Brain pericyte (primary cell): Measurements from ENCODE around the gene RERG.
A peak's percentile ranks its signal among the peaks of the same experiment; 100 is the strongest.

ENCODE experiments used
- DNase-seq: peaks from one replicate; pipeline ENCODE4 v3.0.0-alpha.2; 2012; ENCODE audit warnings: low read depth, low spot score

The RERG gene

DNA sequence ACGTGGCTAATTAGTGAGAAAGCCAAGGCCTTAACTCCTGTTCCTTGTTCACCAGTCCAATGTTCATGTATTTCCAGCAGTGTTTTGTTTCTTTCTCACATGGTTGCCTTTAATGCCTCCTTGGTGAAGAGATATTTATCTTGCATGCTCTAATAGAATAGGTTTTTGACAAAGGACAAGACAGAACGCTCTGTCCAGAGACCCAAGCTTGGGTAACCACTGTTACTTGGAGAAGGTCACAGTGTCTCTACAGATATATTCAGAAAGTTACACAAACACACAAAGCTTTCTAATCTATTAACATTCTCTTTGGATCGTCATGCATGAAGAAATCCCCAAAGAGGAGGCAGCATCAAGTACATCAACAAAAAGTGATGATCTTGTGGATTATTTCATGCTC, 33.1 kb downstream of the RERG start:
- no peak for DNase-seq

DNA sequence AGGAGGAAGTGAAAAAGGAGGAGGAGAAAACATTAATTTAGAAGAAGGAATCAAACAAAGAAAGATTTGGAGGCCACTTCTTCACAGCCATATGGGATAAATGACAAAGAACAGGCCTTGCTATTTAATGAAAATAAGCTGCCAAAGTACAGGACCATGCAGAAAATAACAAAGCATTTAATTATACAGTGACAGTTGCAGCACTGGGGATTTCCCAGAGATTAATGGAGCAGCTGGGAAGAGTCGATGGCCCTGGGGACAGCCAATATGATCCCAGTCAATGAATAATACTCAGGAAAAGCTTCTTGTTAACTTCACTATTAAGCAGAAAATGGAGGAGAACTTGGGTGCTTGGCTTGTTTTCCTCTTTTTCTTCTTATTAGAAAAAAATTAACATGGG, 34.6 kb downstream of the RERG start:
- no peak for DNase-seq

DNA sequence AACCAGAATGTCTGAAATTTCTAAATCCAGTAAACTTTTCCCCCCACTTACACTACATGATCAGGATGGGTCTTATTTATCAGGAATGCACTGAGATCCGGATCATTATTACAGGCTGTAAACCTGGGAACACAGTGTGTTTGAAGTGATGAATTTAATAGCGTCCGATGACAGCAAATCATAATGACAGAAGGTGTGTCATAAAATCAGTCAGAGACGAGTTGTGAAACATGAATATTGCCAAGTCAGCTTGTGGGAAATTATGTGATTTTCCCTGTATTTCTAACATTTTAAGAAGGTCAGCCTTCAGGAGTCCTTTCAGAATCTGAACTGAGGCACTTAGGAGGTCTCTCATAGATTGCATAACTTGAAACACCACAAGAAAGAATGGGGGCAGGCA, 36.7 kb downstream of the RERG start:
- no peak for DNase-seq

DNA sequence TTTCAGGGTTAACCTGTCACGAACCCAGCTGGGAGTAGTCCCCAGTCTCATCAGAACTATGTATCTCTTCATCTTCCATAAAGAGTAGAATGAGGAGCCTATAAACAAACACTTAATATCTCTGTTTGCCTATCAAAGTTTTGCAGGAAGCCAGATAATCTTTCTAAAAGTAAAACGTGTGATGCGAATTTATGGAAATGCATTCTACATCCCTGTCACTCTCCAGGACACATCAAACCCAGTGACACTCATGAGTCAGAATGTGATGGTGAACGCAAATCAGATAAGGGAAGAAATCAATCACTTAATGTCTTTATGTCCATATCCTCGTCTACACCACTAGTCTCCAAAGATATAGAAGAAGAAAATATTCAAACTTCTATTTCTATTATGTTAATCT, 37.4 kb downstream of the RERG start:
- no peak for DNase-seq

DNA sequence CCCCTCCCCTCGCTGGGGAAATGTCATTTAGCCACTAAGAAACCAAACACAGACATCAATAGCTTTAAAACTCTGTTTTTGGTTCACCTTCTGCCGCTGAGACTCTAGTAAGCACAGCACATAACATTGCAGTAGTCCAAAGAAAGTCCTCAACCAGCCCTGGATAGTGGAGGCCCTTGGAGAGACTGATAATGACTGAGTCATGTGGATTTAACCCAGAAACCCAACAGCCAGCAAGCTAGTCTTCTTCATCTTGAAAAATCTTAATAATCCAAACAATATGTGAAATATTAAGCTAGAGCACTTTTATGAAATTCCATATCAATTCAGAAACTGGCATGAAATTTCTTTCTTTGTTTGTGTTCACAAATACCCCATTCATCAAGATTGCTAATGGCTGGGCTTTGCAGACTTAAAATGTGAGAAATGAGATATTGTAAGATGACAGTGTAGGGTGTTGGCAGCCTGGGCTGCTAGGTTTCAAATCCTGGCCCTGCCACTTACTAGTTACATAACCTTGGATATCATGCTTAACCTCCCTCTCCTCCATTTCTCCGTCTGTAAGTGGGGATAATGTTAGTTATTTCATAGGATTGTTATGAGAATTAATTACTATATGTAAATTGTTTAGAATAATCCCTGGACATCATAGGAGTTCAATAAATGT, 40.1 kb downstream of the RERG start:
- DNase-seq, result no peak

DNA sequence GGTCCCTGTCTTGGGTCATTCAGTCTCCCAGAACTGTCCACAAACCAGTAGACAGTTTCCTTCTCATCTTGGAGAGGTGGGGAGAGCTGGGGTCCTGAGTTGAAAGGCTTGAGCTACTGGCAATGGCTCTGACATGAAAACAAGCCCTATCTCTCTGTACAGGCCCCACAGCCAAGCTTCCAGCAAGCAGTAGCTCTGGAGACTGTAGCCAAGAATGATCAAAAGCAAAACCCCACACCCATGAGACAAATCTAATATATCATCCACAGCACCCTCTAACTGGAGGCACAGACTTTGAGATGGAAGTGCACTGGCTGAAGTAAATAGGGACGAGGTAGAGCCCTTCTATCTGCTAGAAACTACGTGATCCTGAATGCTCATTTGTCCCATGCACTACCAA, 40.9 kb downstream of the RERG start:
- no peak for DNase-seq

DNA sequence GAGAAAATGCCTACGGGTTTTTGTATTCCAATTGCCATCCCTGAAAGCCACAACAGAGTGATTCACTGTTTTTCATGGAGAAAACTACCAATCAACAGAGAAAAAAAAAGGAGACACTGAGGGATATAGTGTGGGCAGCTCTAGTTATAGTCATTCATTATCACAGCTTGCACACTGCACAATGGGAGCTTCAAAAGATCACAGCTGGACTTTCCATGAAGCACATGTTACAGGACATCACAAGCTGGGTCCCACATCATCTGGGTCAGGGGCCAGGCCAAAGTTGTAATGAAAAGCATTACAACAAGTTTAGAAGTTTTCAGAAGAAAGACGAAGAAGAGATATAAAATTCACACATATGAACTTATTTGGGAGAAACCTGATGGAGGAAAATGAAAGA, 41.5 kb downstream of the RERG start:
- no peak for DNase-seq

DNA sequence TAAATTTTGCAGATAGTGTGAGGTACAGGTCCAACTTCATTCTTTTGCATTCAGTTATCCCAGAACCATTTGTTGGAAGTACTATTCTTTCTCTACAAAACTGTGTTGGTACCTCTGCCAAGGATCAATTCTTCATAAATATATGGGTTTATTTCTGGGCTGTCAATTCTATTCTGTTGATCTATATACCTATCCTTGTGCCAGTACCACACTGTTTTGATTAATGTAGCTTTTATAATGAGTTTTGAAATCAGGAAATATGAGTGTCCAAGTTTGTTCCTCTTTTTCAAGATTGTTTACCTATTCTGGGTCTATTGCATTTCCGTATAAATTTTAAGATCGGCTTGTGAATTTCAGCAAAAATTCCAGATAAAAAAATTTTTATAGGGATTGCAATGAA, 48.1 kb downstream of the RERG start:
- DNase-seq, result no peak

DNA sequence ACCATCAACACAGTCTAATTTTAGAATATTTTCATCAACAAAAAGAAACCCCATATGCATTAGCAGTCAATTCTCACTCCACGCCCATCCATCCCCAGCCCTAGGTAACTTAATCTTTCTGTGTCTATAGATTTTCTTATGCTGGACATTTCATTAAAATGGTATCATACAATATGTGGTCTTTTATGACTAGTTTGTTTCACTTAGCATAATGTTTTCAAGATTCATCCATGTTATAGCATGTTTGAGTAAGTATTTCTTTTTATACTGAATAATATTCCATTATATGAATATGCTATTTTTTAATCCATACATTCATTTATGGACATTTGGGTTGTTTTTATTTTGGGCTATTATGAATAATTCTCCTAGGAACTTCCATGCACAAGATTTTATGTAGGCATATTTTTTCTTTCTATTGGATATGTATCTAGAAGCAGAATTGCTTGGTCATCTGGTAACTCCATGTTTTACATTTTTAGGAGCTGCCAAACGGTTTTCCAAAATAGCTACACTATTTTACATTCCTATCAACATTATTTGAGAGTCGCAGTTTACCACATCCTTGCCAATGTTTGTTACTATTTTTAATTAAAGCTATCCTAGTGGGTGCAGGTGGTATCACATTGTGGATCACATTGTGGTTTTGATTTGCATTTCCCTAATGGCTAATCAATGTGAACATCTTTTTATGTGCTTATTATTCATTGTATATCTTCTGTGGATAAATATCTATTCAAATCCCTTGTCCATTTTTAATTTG, 49.0 kb downstream of the RERG start:
- no peak for DNase-seq

DNA sequence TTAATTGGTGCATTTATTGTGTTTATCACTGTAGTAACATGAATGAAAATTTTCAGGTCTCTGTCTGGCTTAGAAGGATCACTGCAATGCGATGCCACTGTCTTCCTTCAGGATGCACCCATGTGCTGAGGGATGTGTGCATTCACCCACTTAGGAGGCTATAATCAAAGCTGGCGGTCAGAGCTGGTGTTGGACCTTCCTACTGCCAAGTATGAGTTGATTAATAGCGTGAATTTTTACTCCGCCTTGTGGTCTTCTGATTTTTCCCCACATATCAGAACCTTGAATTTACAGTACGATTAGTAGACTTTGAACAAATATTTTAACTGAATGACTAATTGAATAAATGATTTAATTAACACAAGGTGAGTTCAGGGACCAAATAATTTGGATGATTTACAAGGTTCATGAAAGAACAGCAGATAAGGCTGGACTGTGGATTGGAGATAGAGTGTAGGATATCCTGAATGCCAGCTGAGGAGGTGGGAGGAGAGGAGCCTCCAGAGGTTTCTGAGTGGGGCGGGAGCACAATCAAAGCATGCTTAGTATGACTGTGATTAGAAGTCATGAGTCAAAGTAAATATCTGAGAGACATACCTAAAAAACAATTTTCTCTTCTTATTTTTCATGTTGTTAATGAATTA, 50.1 kb downstream of the RERG start:
- DNase-seq, result no peak

DNA sequence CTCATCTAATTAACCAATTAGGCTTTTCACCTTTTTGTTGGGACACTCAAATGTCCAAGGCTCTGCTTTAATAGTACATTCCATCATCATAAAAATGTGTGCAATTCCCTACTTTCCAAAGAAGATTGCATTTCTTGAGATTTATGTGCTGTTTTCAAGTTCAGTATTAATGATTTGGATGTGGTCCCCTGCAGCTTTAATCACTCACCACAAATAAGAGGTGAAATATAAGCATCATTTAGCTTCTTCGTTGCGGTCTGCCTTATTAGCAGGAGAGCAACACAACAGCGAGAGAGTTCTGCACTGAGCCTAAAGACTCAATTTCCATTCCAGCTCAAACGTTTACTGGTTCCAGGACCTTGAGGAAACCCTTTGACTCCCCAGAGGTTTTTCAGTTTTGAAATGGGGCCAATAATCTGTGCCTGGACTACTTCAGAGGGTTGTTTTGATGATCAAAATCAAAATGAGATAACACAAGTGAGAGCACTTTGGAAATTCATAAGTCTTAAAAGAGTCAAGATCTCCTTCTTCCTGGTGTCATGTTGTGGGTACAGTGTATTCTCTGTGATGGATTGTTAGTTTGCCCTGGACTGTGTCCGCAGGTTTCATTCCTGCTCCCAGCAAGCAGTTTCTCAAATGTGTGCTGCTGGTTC, 53.1 kb downstream of the RERG start:
- no peak for DNase-seq

DNA sequence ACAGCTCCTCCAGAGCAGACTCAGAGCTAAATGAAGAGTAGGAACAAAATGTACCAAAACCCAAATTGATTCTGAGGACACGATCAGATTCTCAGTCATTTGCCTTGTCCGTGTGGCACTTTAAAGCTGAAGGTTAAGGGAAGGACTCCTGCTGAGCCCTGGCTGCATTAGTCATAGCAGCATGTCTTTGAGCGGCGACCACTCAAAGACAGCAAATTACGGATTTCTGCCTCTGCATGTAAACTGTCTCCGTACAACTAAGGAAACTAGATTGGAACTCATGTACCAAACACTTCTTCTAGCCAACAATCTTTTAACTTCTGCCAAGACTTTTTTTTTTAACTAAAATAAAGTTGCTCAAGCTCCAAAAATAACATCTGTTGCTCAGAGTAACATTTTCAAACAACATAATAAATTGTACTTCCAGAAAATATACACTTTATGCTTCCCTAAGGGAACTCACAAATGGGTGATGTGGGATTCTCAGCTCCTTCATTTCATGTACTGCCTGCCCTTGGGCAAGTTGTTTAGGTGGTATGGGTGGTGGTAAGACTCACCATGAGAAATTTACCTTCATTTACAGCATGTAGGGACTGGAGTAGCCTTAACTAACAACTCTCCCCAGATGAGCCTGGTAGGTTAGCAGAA, 56.1 kb downstream of the RERG start:
- DNase-seq, result peak; percentile 30

DNA sequence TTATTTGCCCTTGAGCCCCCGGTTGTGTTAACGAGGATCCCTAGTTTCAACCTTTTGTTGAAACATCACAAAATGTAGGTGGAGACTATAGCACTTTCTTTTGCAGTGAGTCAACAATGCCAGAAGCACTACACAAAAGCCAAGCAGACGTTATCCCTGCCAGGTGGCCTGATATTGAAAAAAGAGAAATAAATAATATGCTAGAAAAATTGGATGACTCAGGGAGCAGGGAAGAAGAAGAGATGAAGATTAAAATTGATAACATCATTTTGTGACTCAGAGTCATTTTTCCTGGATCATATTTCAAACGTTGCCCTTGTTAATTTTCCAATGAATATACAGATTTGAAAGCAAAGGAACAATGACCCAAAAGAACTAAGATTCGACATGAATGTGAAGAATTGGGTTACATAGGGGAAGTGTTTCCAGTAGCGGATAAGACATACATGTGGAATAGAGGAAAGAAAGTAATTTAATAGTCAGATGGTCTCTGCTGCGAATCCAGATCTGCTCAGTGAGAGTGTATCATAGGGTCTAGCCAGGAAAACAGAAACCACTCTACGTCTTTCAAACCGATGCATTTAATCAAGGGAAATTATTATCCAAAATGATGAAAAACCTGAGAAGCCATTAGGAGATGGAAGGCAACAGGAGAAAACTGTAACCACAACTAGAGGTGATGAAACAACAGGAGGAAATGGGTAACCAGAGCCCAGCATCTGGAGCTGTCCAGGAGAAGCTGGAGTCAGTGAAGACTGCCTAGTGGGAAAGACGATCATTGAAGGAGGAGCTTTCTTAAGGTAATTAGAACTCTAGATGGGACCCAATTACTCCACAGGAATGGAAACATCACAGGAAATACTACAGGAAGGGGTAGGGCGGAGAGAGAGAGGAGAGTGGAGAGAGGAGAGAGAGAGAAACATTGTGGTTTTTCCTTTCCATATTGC, 57.9 kb downstream of the RERG start:
- no peak for DNase-seq

DNA sequence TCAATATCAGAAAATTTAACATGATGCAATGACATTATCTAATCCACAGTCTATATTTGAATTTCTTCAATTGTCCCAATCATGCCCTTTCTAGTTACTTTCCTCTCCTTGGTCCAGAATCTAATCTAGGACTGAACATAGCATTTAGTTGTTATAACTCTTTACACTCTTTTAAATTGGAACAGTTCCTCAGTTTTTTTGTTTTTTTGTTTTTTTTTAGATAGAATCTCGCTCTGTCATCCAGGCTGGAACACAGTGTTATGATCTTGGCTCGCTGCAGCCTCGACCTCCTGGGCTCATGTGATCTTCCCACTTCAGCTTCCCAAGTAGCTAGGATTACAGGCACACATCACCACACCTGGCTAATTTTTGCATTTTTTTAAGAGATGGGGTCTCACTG, 63.1 kb downstream of the RERG start:
- no peak for DNase-seq

DNA sequence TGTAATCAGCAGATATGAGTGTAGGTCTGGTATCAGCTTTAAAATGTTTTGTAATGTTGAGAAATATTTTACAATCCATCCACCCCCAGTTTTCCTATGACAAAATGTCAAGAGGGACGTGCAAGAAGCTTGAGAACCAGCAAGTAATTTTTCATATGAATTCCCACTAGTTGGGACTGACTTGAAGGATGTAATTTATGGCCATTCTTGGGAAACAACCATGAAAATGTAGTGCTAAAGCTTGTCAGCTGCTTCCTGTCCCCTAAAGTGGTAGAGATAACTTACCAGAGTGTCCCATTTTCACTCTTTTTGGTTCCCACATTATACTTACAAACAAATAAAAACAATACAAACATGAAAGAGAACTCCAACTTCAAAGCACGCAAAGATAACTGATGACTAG, 63.9 kb downstream of the RERG start:
- DNase-seq, result no peak

DNA sequence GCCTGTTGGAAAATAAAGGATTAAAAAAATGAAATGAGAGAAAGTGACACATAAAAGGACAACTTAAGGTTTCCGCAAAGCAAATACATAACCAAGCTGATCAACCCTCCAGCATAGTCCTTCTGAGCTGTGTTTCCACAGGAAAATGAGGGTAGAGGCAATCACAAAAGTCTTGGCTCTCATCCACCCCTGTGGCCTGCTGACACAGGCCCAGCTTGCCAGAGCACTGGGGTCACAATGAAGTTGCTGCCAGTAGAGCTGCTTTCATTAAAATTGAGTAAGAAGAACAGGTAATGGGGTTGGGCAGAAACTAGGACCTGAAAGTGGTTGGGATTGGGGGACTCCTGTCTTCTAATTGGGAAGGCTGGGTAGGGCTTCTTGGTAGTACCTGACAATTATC, 65.9 kb downstream of the RERG start:
- DNase-seq, result no peak

DNA sequence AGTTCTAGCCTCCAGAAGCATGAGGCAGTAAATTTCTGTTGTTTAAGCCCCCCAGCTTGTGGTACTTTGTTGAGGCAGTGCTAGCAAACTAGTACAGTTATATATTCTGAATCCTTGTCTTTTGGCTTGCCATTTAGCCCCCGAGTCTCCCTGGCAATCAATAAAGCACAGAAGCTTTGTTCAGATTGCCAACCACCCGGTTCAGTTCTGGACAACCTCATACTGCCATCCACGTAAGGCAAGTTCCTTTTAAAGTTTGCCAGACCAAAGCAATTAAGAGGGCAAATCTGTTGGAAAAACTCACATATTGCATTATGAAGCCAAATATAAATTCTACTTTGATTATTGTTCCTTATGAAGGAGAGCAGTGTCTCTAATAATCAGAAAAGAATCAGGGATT, 67.1 kb downstream of the RERG start:
- DNase-seq, result no peak

DNA sequence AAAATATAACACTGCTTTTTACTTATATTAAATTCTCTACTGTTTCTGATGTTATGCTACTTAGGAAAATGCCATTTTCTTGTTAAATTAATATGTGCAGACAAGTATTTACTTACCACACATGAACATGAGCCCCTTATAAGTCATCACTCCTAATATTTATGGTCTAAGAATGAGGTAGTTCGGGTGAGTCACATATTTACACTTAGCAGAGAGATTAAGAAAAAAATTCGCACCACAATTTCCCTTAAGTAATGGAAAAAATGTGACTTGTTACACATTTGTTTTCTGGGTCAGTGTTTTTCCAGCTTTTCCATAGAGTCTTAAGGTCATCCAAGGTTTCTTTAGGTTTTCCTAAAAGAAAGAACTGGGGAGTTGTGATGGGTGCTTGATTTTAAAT, 68.3 kb downstream of the RERG start:
- DNase-seq, result no peak

DNA sequence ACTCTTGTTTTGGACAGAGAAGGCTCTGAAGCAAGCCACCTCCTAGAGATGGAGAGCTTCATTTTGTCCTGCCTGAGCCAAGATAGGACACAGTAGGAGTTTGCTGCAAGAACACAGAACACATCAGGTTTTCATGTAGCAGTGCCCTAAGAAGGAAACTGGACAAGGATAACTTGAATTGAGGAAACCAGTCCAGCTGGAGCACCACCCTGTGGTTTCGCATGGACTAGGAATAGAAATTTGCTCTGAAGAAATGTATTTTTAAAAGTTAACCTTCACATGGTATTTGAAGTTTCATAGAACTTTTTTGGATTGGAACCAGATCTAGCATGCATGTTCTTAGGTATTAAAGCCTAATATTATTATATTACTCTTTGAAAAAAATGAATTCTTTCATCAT, 68.8 kb downstream of the RERG start:
- no peak for DNase-seq

DNA sequence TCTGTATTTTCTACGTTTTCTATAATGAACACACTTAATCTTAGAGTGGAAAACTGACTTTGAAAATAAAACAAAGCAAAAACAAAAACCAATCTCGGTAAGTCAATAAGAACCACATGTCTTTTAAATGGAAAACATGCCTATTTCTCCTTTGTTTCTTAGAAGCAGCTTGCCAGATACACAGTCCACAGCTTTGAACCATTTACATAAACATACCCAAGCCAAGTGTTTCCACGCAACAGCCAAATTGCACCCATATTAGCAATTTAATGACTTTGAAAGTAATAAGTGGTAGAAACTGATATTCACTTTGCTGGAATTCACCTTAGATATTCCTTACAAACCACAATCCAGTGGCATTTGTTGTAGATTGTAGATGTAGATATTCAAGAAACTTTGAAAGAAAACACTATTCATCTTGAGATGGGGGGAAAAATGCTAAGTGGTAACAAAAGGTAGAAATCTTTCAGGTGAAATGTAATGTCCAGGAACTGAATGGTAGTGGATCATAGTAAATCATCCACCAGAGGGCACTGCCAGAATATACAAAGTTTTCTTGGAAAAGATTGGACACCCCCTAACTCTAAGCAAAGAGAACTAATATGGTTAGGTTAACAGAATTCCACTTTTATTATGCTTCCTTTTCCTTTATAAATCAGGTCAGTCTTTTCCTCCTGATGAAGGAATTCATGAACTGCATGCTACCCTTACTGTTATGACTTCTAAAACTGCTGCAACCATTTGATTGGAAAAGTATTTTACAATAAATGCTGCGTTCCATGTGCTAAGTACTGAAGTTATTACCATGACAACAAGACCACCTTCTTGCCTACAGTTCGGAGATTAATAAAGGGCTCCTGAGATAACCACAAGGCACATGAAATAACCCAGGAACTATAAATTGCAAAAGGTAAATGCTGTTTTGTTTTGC, 69.8 kb downstream of the RERG start:
- DNase-seq, result no peak
